HepG2 (cell line): ENCODE results near the gene PRSS12.

Experiments
- FOXK2 ChIP-seq: fragments of 450-650 bp; IDR thresholded peaks from 2 replicates; pipeline ENCODE4 v1.6.1; 2016
- FOXP1 ChIP-seq, 2 experiments: fragments of 450-650 bp in 1 of 2; IDR thresholded peaks; 2 replicates each; pipeline ENCODE4 v1.6.1; 2017 to 2018; ENCODE audit warnings: antibody characterized with exemption in 1 of 2
- REST ChIP-seq, 2 experiments: IDR thresholded peaks; 2 replicates each; pipeline ENCODE4 v1.6.1; 2011 to 2012; ENCODE audit warnings: low read length in 2 of 2, borderline replicate concordance in 1 of 2, low read depth in 1 of 2, mild to moderate bottlenecking in 1 of 2, moderate library complexity in 1 of 2
- SALL2 ChIP-seq: sonication (generic); formaldehyde crosslinking; IDR thresholded peaks from 2 replicates; pipeline ENCODE4 v1.8.1; 2023; ENCODE audit warnings: mild to moderate bottlenecking, missing genetic modification reagents, inconsistent platforms
- ZBTB8A ChIP-seq: sonication (generic); formaldehyde crosslinking; IDR thresholded peaks from 2 replicates; pipeline ENCODE4 v1.4.0; 2020; ENCODE audit warnings: mild to moderate bottlenecking, low read depth, missing genetic modification reagents, borderline replicate concordance

- TF ChIP-seq FOXK2 (no peak), FOXP1 (IDR thresholded peaks at IDR 0.05) (no peak), FOXP1 (CRISPR knock-in tag; IDR thresholded peaks at IDR 0.05) (no peak), ZBTB8A (CRISPR knock-in tag) (no peak), REST (IDR thresholded peaks at IDR 0.05; ENCODE audit: borderline replicate concordance in 1 of 2, low read depth in 1 of 2, low read length in 2 of 2) (no peak), SALL2 (no peak)
Measured at GRCh38 chr4:118280501-118281218, 72.1 kb downstream of the PRSS12 start.
